BLaER1 treated with 17β-estradiol and CSF1 and Interleukin-3, amounts not matched to agents 10 nM and 100 nM (cell line): ENCODE measurements around the gene ABRAXAS1.
A peak's percentile ranks its signal among the peaks of the same experiment; 100 is the strongest.
"Not testable (repeated sequence)": the region's sequence is repeated elsewhere in the genome, so short reads cannot be mapped to it uniquely, and the experiment has no call there.

ENCODE experiments used
- H3K27ac ChIP-seq, 11 experiments: shearing (Covaris generic); formaldehyde crosslinking; 2 replicates each; pipeline ENCODE4 v1.8.1; 2022
- H3K27me3 ChIP-seq, 11 experiments: shearing (Covaris generic); formaldehyde crosslinking; 2 replicates each; pipeline ENCODE4 v1.8.1; 2022
- H3K36me3 ChIP-seq, 11 experiments: shearing (Covaris generic); formaldehyde crosslinking; 2 replicates each; pipeline ENCODE4 v1.8.1; 2022
- H3K4me1 ChIP-seq, 10 experiments: shearing (Covaris generic); formaldehyde crosslinking; 2 replicates each; pipeline ENCODE4 v1.8.1; 2022
- H3K4me2 ChIP-seq, 11 experiments: shearing (Covaris generic); formaldehyde crosslinking; 2 replicates each; pipeline ENCODE4 v1.8.1; 2022
- H3K4me3 ChIP-seq, 10 experiments: shearing (Covaris generic); formaldehyde crosslinking; 2 replicates each; pipeline ENCODE4 v1.8.1; 2022
- H3K9ac ChIP-seq, 11 experiments: shearing (Covaris generic); formaldehyde crosslinking; 2 replicates each; pipeline ENCODE4 v1.8.1; 2022
- H3K9me3 ChIP-seq, 11 experiments: shearing (Covaris generic); formaldehyde crosslinking; replicated peaks in 1 of 11; 2 replicates each; pipeline ENCODE4 v1.8.1; 2022
- H4K20me1 ChIP-seq, 11 experiments: shearing (Covaris generic); formaldehyde crosslinking; 2 replicates each; pipeline ENCODE4 v1.8.1; 2022
- Cebpa-rat ChIP-seq, 11 experiments: shearing (Covaris generic); IDR thresholded peaks; 2 replicates each; pipeline ENCODE4 v1.8.1; 2022

Gene ABRAXAS1

DNA sequence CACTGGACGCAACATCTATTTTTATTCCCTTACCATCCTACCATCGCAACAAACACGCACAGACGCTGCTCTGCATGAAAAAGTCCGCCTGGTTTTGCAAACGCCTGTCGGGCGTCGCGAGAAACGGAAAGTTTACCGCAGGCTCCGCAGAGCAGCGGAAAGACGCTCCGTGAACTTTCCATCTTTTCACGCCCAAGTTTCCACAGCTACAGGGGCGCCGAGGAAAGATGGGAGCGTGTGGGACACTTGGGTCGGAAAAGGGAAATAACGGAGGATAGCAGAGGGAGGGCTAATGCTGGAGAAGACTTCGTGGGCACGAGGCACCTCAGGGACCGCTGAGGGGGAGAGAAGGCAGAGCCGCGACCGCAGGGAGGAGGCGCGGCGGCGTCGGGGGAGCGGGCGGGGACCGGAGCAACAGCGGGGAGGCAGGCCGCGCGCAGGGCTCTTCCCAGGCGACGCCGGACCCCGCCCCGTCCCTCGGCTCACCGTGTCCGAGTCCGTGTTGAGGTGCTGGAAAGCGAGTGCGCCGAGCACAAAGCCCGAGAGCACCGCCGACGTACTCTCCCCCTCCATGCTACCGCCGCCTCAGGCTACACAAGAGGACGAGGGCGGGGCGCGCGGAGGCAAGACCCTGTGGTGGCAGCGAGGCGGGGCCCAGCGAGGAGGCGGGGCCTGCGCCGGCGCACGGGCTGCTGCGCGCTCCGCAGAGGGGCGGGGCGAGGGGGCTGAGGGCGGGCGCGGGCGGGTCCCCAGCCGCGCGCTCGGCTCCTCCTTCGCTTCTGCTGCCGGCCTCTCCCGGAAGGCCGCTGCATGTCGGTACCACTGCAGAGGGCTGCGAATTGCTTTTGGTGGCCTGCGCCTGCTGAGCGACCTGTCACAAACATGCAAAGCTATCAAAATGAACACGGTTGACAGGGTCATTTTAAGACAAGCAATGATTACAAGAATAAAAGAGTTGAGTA, at the start of gene ABRAXAS1:
Gene ABRAXAS1, minus strand, starts transcription at position 601 of the 962 bp plus-strand sequence. Its CDS starts 28 bp downstream, at position 573.
- Histone ChIP-seq H3K27ac (peak within 1 kb of the TSS; percentile 16 to 93 (median 86); a peak in 21 of 22 replicates), H3K4me3 (peak within 1 kb of the TSS; percentile 64 to 88 (median 75)), H3K4me1 (peaks cover 19 to 33% (median 27%) of the 10 kb centered on the region in 10 experiments), H4K20me1 (no peaks in the 10 kb centered on the region), H3K9ac (peak within 1 kb of the TSS; percentile 78 to 90 (median 87)), H3K4me2 (peak within 1 kb of the TSS; percentile 76 to 95 (median 85)), H3K36me3 (peaks cover 7 to 34% (median 18%) of the 10 kb centered on the region in 11 experiments; a peak in 21 of 22 replicates), H3K27me3 (no peaks in the 10 kb centered on the region), H3K9me3 (no peaks in the 10 kb centered on the region)
- TF ChIP-seq Cebpa-rat (IDR thresholded peaks at IDR 0.05), result no peak

DNA sequence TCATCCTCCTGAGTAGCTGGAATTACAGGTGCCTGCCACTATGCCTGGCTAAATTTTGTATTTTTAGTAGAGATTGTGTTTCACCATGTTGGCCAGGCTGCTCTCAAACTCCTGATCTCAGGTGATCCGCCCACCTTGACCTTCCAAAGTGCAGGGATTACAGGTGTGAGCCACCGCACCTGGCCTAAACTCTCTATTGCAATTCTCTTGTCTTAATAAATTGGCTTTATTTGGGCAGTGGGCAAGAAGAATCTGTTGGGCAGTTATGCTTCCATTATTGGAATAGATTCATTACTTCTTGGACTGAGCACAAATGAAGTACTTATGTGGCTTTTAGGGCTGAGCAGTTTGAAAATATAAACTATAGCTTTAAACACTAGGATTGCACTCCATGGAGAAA, 42.8 kb upstream of the ABRAXAS1 start:
- Histone ChIP-seq H3K4me2 (no peak overlapping the region), H3K36me3 (no peaks in the 10 kb centered on the region; a peak in 1 of 22 replicates), H3K9me3 (peaks cover 18 to 43% (median 36%) of the 10 kb centered on the region in 11 experiments), H3K9ac (no peak overlapping the region), H3K4me1 (no peaks in the 10 kb centered on the region), H3K4me3 (no peak overlapping the region), H4K20me1 (no peaks in the 10 kb centered on the region), H3K27ac (no peak overlapping the region), H3K27me3 (no peaks in the 10 kb centered on the region)
- no peak for TF ChIP-seq Cebpa-rat (IDR thresholded peaks at IDR 0.05)

DNA sequence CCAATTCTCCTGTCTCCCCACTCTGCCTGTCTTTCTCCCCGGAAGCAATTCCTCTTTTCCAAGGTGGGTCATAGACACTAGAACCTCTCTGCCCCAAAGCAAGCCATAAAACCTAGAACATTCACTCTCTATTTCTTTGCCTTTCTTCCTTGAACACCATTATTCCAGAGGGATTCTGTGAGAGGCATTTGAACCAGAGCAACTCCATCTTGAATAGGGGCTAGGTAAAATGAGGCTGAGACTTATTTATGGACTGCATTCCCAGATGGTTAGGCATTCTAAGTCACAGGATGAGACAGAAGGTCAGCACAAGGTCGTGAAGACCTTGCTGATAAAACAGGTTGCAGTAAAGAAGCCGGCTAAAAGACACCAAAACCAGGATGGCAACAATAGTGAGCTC, 37.3 kb upstream of the ABRAXAS1 start:
- no peaks in the 10 kb centered on the region for H3K4me1 ChIP-seq
- no peak overlapping the region for H3K4me3 ChIP-seq
- no peak overlapping the region for H3K27ac ChIP-seq
- TF ChIP-seq Cebpa-rat (IDR thresholded peaks at IDR 0.05), result no peak
- no peak overlapping the region for H3K9ac ChIP-seq
- H3K36me3 ChIP-seq, result no peaks in the 10 kb centered on the region; a peak in 1 of 22 replicates
- no peaks in the 10 kb centered on the region for H3K27me3 ChIP-seq
- H4K20me1 ChIP-seq, result no peaks in the 10 kb centered on the region
- H3K9me3 ChIP-seq, result peaks cover 14 to 31% (median 24%) of the 10 kb centered on the region in 11 experiments
- no peak overlapping the region for H3K4me2 ChIP-seq

DNA sequence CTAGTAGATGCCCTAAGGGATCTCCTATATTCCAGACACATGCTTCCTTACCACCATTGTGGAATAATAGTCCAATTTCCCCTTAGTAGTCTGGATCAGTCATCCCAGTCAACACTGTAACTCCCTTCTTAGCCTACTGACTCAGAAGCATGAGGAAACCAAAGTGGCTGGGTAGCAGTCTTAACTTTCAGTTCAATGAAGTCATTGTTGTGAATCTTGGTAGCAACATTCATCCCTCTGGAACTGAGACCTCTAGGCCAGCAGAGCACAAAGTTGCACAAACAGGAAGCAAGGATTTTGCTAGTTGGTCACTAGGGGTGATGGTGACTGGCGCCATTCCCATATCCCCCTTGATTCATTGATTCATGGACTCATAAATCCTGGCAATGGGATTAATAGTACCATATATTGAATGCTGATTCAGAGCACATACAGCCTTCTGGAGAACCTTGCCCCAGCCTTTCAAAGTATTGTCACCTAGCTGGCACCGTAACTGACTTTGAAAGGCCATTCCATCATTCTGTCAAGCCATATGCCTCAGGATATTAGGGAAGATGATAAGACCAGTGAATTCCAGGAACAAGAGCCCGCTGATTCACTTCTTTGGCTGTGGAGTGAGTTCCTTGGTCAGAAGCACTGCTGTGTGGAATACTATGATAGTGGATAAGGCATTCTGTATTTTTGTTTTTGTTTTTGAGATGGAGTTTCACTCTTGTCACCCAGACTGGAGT, 31.3 kb upstream of the ABRAXAS1 start:
- no peaks in the 10 kb centered on the region for H4K20me1 ChIP-seq
- no peak overlapping the region for H3K4me3 ChIP-seq
- TF ChIP-seq Cebpa-rat (IDR thresholded peaks at IDR 0.05), result no peak
- H3K27me3 ChIP-seq, result no peaks in the 10 kb centered on the region
- peaks cover 0 to 6% (median 0%) of the 10 kb centered on the region in 11 experiments; a peak in 2 of 22 replicates for H3K9me3 ChIP-seq
- H3K36me3 ChIP-seq, result no peaks in the 10 kb centered on the region
- H3K9ac ChIP-seq, result no peak overlapping the region
- no peak overlapping the region for H3K27ac ChIP-seq
- no peak overlapping the region for H3K4me2 ChIP-seq
- no peaks in the 10 kb centered on the region for H3K4me1 ChIP-seq

DNA sequence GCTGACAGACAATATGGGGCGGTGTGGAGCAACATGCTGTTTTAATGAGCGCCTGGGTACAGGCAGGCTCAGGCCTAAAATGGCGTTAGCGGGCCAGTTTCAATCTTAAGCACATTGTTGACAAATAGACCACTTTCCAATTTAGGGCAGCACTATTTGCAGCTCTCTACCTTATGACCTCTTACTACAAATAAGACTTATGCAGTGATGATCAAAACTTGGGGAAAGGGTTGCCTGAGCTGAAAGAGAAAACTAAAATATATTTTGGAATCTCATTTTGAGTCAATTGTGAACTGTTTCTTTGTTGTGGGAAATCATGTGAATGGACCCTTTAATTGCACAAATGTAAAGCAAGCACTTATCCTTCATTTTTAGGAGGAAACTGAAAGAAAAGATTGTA, 25.5 kb upstream of the ABRAXAS1 start:
- no peak for TF ChIP-seq Cebpa-rat (IDR thresholded peaks at IDR 0.05)
- Histone ChIP-seq H3K4me3 (no peak overlapping the region), H3K27me3 (no peaks in the 10 kb centered on the region), H3K4me2 (no peak overlapping the region), H3K9ac (no peak overlapping the region), H3K4me1 (no peaks in the 10 kb centered on the region), H3K9me3 (peaks cover 0 to 22% (median 0%) of the 10 kb centered on the region in 11 experiments; a peak in 3 of 22 replicates), H3K27ac (no peak overlapping the region), H4K20me1 (no peaks in the 10 kb centered on the region), H3K36me3 (no peaks in the 10 kb centered on the region)

DNA sequence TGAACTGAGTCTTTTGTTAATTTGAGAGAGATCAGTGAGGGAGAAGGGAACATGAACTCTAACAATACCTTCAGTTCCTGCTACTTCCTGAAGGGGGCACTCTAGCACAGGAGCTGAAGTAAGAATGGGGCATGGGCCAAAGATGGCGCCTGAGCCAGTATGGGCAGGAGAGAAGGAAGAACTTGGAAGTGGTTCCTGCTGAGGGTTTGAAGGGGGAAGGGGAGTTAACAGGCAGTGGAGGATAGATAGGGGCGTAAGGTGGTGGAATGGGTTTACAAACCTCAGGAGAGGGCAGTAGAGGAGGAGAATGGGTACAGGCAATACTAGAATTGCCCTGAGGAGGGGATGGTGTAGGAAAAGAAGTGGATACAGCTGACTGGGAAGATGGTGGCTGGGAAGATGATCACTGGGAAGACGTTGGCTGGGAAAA, 24.3 kb upstream of the ABRAXAS1 start:
- not testable (repeated sequence) for H3K27ac ChIP-seq, H3K4me3 ChIP-seq, H3K4me2 ChIP-seq, H4K20me1 ChIP-seq, H3K4me1 ChIP-seq, H3K27me3 ChIP-seq, H3K36me3 ChIP-seq, H3K9ac ChIP-seq
- H3K9me3 ChIP-seq, result peaks cover 0 to 22% (median 0%) of the 10 kb centered on the region in 11 experiments; a peak in 3 of 22 replicates

DNA sequence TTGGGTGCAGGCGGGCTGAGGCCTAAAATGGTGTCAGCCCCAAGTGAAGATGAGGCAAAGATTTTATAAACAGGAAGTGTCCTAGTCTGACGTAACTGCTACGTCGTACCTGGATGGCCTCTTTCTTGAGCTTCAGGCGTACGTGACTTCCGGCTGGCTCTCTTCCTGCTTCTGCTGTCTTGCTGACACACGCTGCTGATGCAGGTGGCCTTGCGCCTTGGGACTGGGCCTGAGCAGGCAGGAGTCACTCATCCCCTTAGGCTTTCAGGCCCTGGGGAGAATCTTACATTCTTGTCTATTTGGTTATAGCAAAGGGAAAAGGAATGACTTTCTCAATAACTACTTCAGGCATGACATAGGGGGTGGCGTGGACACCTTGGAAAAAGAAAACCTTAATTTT, 20.1 kb upstream of the ABRAXAS1 start:
- Histone ChIP-seq H3K4me1 (peaks cover 0 to 11% (median 5%) of the 10 kb centered on the region in 10 experiments; a peak in 8 of 20 replicates), H3K27ac (no peak overlapping the region), H3K36me3 (no peaks in the 10 kb centered on the region), H3K4me2 (peak overlapping the region in 3 of 11 experiments; percentile 6 to 30 (median 8); a peak in 2 of 22 replicates), H3K27me3 (no peaks in the 10 kb centered on the region), H3K9me3 (peaks cover 0 to 21% (median 0%) of the 10 kb centered on the region in 11 experiments; a peak in 3 of 22 replicates), H3K4me3 (no peak overlapping the region), H4K20me1 (no peaks in the 10 kb centered on the region), H3K9ac (no peak overlapping the region)
- no peak for TF ChIP-seq Cebpa-rat (IDR thresholded peaks at IDR 0.05)

DNA sequence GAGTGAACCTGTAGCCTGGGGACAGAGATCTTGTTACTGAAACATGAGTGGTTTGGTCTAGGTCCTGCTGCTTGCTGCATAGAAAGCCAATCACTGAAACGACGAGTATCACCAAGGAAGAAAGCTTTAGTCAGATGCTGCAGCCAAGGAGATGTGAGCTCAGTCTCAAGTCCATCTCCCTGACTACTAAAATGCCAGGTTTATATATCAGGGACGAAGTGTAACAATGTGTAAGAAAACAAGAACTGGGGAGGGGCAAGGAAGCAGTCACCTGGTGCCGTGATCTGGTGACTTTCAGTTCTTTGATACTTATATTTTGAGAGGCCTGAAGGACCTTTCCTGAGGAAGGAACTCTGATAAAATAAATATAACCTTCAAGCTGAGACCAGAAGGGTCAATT, 19.6 kb upstream of the ABRAXAS1 start:
- Histone ChIP-seq H3K4me2 (peak overlapping the region in 3 of 11 experiments; percentile 3 to 8 (median 6); a peak in 1 of 22 replicates), H3K9ac (no peak overlapping the region)
- TF ChIP-seq Cebpa-rat (IDR thresholded peaks at IDR 0.05), result no peak

DNA sequence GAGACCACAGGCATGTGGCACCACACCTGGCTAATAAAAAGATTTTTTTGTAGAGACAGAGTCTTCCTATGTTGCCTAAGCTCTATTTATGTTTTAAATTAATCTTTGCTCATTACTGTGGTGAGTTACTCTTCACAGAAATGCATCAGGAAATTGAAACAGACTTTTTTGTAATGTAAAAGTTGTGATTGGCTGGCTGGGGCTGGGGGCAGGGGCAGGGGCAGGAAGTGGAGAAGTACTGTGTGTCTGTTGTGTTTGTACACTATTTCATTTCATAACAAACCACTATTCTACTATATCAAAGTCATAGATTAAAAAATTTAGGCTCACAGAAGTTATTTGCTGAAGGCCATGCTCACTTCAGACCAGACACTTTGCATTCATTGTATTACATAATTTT, 19.1 kb upstream of the ABRAXAS1 start:
- H4K20me1 ChIP-seq, result no peaks in the 10 kb centered on the region
- 0 out of 22 replicates have a peak overlapping the region, but pooled peaks of 1 of the 11 experiments have one; percentile 6 for H3K4me2 ChIP-seq
- no peak for TF ChIP-seq Cebpa-rat (IDR thresholded peaks at IDR 0.05)

More for the DNA sequence above, 19.6 kb upstream of the ABRAXAS1 start:
- no peaks in the 10 kb centered on the region for H3K36me3 ChIP-seq
- peaks cover 0 to 16% (median 0%) of the 10 kb centered on the region in 11 experiments; a peak in 2 of 22 replicates for H3K9me3 ChIP-seq
- no peak overlapping the region for H3K27ac ChIP-seq
- H3K4me3 ChIP-seq, result no peak overlapping the region
- H4K20me1 ChIP-seq, result no peaks in the 10 kb centered on the region
- no peaks in the 10 kb centered on the region for H3K27me3 ChIP-seq
- H3K4me1 ChIP-seq, result peaks cover 0 to 11% (median 5%) of the 10 kb centered on the region in 10 experiments; a peak in 8 of 20 replicates

DNA sequence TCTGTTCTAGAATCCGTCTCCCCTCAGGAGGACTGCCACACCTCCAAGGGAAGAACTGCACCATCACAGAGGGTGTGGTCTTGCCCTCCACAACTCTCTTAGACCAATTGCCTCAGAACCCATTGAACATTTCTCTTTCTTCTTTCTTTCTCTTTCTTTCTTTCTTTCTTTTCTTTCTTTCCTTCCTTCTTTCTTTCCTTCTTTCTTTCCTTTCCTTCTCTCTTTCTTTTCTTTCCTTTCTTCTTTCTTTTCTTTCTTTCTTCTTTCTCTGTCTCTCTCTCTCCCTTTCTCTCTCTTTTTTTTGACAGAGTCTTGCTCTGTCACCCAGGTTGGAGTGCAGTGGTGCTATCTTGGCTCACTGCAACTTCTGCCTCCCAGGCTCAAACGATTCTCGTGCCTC, 16.8 kb upstream of the ABRAXAS1 start:
- H3K27ac ChIP-seq, H3K36me3 ChIP-seq, H3K9ac ChIP-seq, H3K27me3 ChIP-seq, H3K4me3 ChIP-seq, H4K20me1 ChIP-seq, H3K4me2 ChIP-seq, H3K9me3 ChIP-seq: not testable (repeated sequence)
- H3K4me1 ChIP-seq, result peaks cover 0 to 11% (median 5%) of the 10 kb centered on the region in 10 experiments; a peak in 8 of 20 replicates

More for the DNA sequence above, 19.1 kb upstream of the ABRAXAS1 start:
- H3K4me3 ChIP-seq, result no peak overlapping the region
- H3K27me3 ChIP-seq, result no peaks in the 10 kb centered on the region
- no peaks in the 10 kb centered on the region for H3K36me3 ChIP-seq
- H3K9me3 ChIP-seq, result peaks cover 0 to 10% (median 0%) of the 10 kb centered on the region in 11 experiments; a peak in 2 of 22 replicates
- H3K4me1 ChIP-seq, result peaks cover 0 to 11% (median 5%) of the 10 kb centered on the region in 10 experiments; a peak in 8 of 20 replicates
- no peak overlapping the region for H3K27ac ChIP-seq
- no peak overlapping the region for H3K9ac ChIP-seq
